Measurements from ENCODE around the gene ARMC7. TPM values are rescaled to one million over a fixed set of nuclear protein-coding genes. Genes with fewer than 3 reads are reported as not detected.
"Not testable (repeated sequence)": the region's sequence is repeated elsewhere in the genome, so short reads cannot be mapped to it uniquely, and the experiment has no call there.

The ARMC7 gene
- total RNA-seq, 3 donors from 2014 or later = 3.4 to 6.7 (median 5.6) TPM

GRCh38 chr17:75130059-75130631 is 20.4 kb downstream of the ARMC7 start:
- Histone ChIP-seq H3K4me1 (no peaks in the 10 kb centered on the region), H3K36me3 (no peaks in the 10 kb centered on the region), H3K27me3 (no peaks in the 10 kb centered on the region), H3K27ac (peak overlapping the region; percentile 84 to 85), H3K4me3 (peak overlapping the region in 2 of 3 donors; percentile 81 to 88), H3K9me3 (no peaks in the 10 kb centered on the region)
- intact Hi-C loops (cut with DNase I; ENCODE audit: low total_unique reads) = no loop called here
- TF ChIP-seq POLR2A (IDR thresholded peaks at IDR 0.05) (no peak), POLR2AphosphoS5 (IDR thresholded peaks at IDR 0.05) (no peak), CTCF (IDR thresholded peaks at IDR 0.05) (no peak)
- DNase-seq (ENCODE audit: low spot score in 2 of 2) = no peak

- H3K4me3 ChIP-seq = peak overlapping the region; percentile 72 to 88 (median 81)
- no peaks in the 10 kb centered on the region for H3K36me3 ChIP-seq
- intact Hi-C loops (cut with DNase I; ENCODE audit: low total_unique reads) = no loop called here
- no peaks in the 10 kb centered on the region for H3K9me3 ChIP-seq
- no peaks in the 10 kb centered on the region for H3K27me3 ChIP-seq
- H3K4me1 ChIP-seq = no peaks in the 10 kb centered on the region
- DNase-seq (ENCODE audit: low spot score in 2 of 2) = no peak
- H3K27ac ChIP-seq = peak overlapping the region; percentile 84 to 85
- TF ChIP-seq POLR2AphosphoS5 (IDR thresholded peaks at IDR 0.05) (no peak), POLR2A (IDR thresholded peaks at IDR 0.05) (no peak), CTCF (IDR thresholded peaks at IDR 0.05) (peak in 2 of 3 donors; percentile 23 to 33)
These were observed 21.0 kb downstream of the ARMC7 start for GRCh38 chr17:75130632-75131277.

- TF ChIP-seq POLR2A (IDR thresholded peaks at IDR 0.05) = no peak
- TF ChIP-seq CTCF (IDR thresholded peaks at IDR 0.05) = peak in 2 of 3 donors; percentile 7 to 48
- peak; percentile 58 to 67 (median 60) for TF ChIP-seq POLR2AphosphoS5 (IDR thresholded peaks at IDR 0.05)
- peak; percentile 55 to 76 for DNase-seq (ENCODE audit: low spot score in 2 of 2)
- H3K36me3 ChIP-seq = no peaks in the 10 kb centered on the region
- peak within 1 kb of the TSS; percentile 84 to 85 for H3K27ac ChIP-seq
- intact Hi-C loops (cut with DNase I; ENCODE audit: low total_unique reads) = loop anchor here (1.0 kb wide), 1 partner anchor 14 kb away; no protein-coding TSS in a partner anchor
- peak within 1 kb of the TSS; percentile 72 to 88 (median 81) for H3K4me3 ChIP-seq
- H3K27me3 ChIP-seq = no peaks in the 10 kb centered on the region
- H3K4me1 ChIP-seq = no peaks in the 10 kb centered on the region
- H3K9me3 ChIP-seq = no peaks in the 10 kb centered on the region
These were observed 21.7 kb downstream of the ARMC7 start, which contains the start of gene NT5C for GRCh38 chr17:75131278-75132017. Gene NT5C (minus strand): TSS chr17:75131742. CDS start chr17:75131707, 35 bp downstream.

GRCh38 chr17:75132018-75133000 is 22.5 kb downstream of the ARMC7 start:
- H3K4me1 ChIP-seq; H3K36me3 ChIP-seq; DNase-seq (ENCODE audit: low spot score in 2 of 2); H3K27me3 ChIP-seq; H3K9me3 ChIP-seq: not testable (repeated sequence)
- H3K27ac ChIP-seq = peak overlapping the region; percentile 84 to 85
- H3K4me3 ChIP-seq = peak overlapping the region; percentile 72 to 88 (median 81)
- intact Hi-C loops (cut with DNase I; ENCODE audit: low total_unique reads) = loop anchor here (1.0 kb wide), 1 partner anchor 13 kb away; no protein-coding TSS in a partner anchor

- DNase-seq (ENCODE audit: low spot score in 2 of 2) = no peak
- Histone ChIP-seq H3K36me3 (no peaks in the 10 kb centered on the region), H3K4me1 (no peaks in the 10 kb centered on the region), H3K27me3 (no peaks in the 10 kb centered on the region), H3K9me3 (no peaks in the 10 kb centered on the region), H3K4me3 (no peak overlapping the region), H3K27ac (no peak overlapping the region)
- TF ChIP-seq CTCF (IDR thresholded peaks at IDR 0.05) (no peak), POLR2AphosphoS5 (IDR thresholded peaks at IDR 0.05) (no peak), POLR2A (IDR thresholded peaks at IDR 0.05) (no peak)
- intact Hi-C loops (cut with DNase I; ENCODE audit: low total_unique reads) = no loop called here
These were observed 23.2 kb downstream of the ARMC7 start for GRCh38 chr17:75133001-75133400.

- H3K9me3 ChIP-seq; H3K4me3 ChIP-seq; H3K4me1 ChIP-seq; H3K27ac ChIP-seq; H3K36me3 ChIP-seq; H3K27me3 ChIP-seq; intact Hi-C loops (cut with DNase I; ENCODE audit: low total_unique reads); DNase-seq (ENCODE audit: low spot score in 2 of 2): not testable (repeated sequence)
These were observed 24.0 kb downstream of the ARMC7 start for GRCh38 chr17:75133607-75134347.

Data from breast epithelium (tissue), 4 donors.